H1 (cell line): ENCODE data around the gene CORO6. TPM values are rescaled to one million over a fixed set of nuclear protein-coding genes. Genes with fewer than 3 reads are reported as not detected.

Experiments
- SUZ12 ChIP-seq: fragments of 200-600 bp; sonication (generic); IDR thresholded peaks from 2 replicates; pipeline ENCODE4 v1.6.1; 2012; ENCODE audit warnings: mild to moderate bottlenecking, inconsistent platforms, low read length, moderate library complexity, mixed read lengths
- polyA plus RNA-seq, 7 experiments: library from polyadenylated mRNA; depleted of rRNA in 3 of 7; stranded (reverse) in 5 of 7; unstranded in 2 of 7; fragments of >200 nt in 5 of 7; fragments of 200-250 nt in 2 of 7; gene quantifications; 1 replicate in 5 of 7; 2 replicates in 1 of 7; 4 replicates in 1 of 7; pipeline versions ENCODE4 v1.2.1 to v1.2.3, GENCODE V29; 2011 to 2013; ENCODE audit warnings: missing spikeins in 2 of 7, mixed read lengths in 2 of 7
- total RNA-seq: library from RNA; stranded (reverse); fragmentation: NEBNext Ultra II Directional; extraction: Animal tissue kit (Norgen Biotek cat#: 25700); gene quantifications from 2 replicates; pipeline ENCODE4 v1.2.1, GENCODE V29; 2021

CORO6 gene
- total and polyA plus RNA-seq, 2 of the 8 experiments (the other 6 are each of a cell fraction or from before 2014, with no cell fraction given): 2.5 to 8.6 TPM

DNA sequence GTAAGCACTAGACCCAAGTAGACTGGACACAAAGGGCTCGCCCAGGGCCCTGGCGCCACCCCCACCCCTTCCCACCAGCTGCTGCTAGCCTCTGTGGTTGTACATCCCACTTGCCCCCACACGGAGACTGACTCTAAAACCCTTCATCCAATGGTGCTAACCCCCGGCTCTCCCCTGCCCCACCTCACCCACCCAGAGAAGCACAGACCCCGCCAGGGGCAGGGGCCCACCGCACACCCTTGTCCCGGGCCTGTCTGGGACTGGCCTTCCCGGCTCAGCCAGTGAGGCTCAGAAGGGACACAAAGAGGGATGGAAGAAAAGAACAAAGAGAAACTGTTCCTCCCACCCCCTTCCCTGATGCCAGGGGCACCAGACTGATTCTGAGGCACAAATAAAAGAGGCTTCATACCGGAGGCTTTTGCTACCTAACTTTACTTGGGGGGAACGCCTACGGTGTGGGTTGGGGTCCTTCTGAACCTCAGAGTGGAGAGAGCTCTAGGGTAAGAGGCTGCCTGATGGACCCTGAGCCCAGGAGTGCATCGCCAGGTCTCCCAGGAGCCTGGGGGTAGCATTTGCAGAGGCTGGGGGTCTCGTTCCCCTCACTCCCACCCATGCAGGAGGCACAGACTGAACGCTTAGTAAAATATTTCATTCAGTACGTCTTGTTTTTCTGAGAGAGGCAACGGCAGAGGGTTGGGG lies 8.2 kb downstream of the CORO6 start (continued):
- no peak for TF ChIP-seq SUZ12
